ENCODE measurements around the gene CSK. TPM values are rescaled to one million over a fixed set of nuclear protein-coding genes. Genes with fewer than 3 reads are reported as not detected.
A peak's percentile ranks its signal among the peaks of the same experiment; 100 is the strongest.

Gene CSK
- total and polyA plus RNA-seq, 8 donors, result 15.2 to 61.0 (median 24.0) TPM

GRCh38 chr15:74773329-74773728 lies 8.6 kb upstream of the CSK start:
- H3K36me3 ChIP-seq, result no peaks in the 10 kb centered on the region
- H3K27me3 ChIP-seq, result peaks cover 0 to 9% (median 0%) of the 10 kb centered on the region in 3 donors
- no peak for DNase-seq
- H3K27ac ChIP-seq, result peak overlapping the region in 1 of 5 donors; percentile 36
- 63 to 74% (median 70%) methylated on average over 5 of the region's 5 CpGs for WGBS, 5 donors
- TF ChIP-seq POLR2AphosphoS5 (IDR thresholded peaks at IDR 0.05) (no peak), CTCF (IDR thresholded peaks at IDR 0.05) (no peak), EP300 (IDR thresholded peaks at IDR 0.05) (no peak), POLR2A (IDR thresholded peaks at IDR 0.05) (no peak)
- peaks cover 0 to 46% (median 33%) of the 10 kb centered on the region in 4 donors for H3K4me1 ChIP-seq
- H3K9me3 ChIP-seq, result no peaks in the 10 kb centered on the region
- no peak overlapping the region for H3K4me3 ChIP-seq
- intact Hi-C loops (cut with DNase I; ENCODE audit: low total_unique reads), result loop anchor here (5.0 kb wide), 2 partner anchors 64 to 179 kb away; no protein-coding TSS in a partner anchor

GRCh38 chr15:74773731-74774252 lies 8.1 kb upstream of the CSK start:
- intact Hi-C loops (cut with DNase I; ENCODE audit: low total_unique reads), result loop anchor here (5.0 kb wide), 2 partner anchors 64 to 179 kb away; no protein-coding TSS in a partner anchor
- H3K4me1 ChIP-seq, result peaks cover 0 to 50% (median 31%) of the 10 kb centered on the region in 4 donors
- 40 to 60% (median 44%) methylated on average over 5 of the region's 5 CpGs for WGBS, 5 donors

GRCh38 chr15:74775132-74775562 lies 6.7 kb upstream of the CSK start:
- no peak for TF ChIP-seq CTCF (IDR thresholded peaks at IDR 0.05)
- no peak for TF ChIP-seq EP300 (IDR thresholded peaks at IDR 0.05)
- no peak for TF ChIP-seq POLR2AphosphoS5 (IDR thresholded peaks at IDR 0.05)
- no peak for TF ChIP-seq POLR2A (IDR thresholded peaks at IDR 0.05)
- intact Hi-C loops (cut with DNase I; ENCODE audit: low total_unique reads), result no loop called here
- 73 to 91% (median 82%) methylated on average over 5 of the region's 5 CpGs for WGBS, 5 donors
- Histone ChIP-seq H3K36me3 (no peaks in the 10 kb centered on the region), H3K27ac (peak overlapping the region in 1 of 5 donors; percentile 87), H3K27me3 (peaks cover 0 to 7% (median 0%) of the 10 kb centered on the region in 3 donors), H3K4me3 (no peak overlapping the region), H3K9me3 (no peaks in the 10 kb centered on the region), H3K4me1 (peaks cover 9 to 64% (median 37%) of the 10 kb centered on the region in 4 donors)
- no peak for DNase-seq

More at GRCh38 chr15:74773731-74774252, 8.1 kb upstream of the CSK start:
- Histone ChIP-seq H3K27ac (peak overlapping the region in 1 of 5 donors; percentile 36), H3K4me3 (no peak overlapping the region), H3K27me3 (peaks cover 0 to 7% (median 0%) of the 10 kb centered on the region in 3 donors), H3K9me3 (no peaks in the 10 kb centered on the region), H3K36me3 (no peaks in the 10 kb centered on the region)
- peak in 1 of 2 donors; percentile 61 for DNase-seq
- no peak for TF ChIP-seq CTCF (IDR thresholded peaks at IDR 0.05)
- no peak for TF ChIP-seq POLR2AphosphoS5 (IDR thresholded peaks at IDR 0.05)
- no peak for TF ChIP-seq EP300 (IDR thresholded peaks at IDR 0.05)
- no peak for TF ChIP-seq POLR2A (IDR thresholded peaks at IDR 0.05)

- WGBS, 5 donors, result 75 to 93% (median 87%) methylated on average over 4 of the region's 4 CpGs
- H3K27ac ChIP-seq, result peak overlapping the region in 2 of 5 donors; percentile 57 to 87
- intact Hi-C loops (cut with DNase I; ENCODE audit: low total_unique reads), result no loop called here
These were observed 6.0 kb upstream of the CSK start for GRCh38 chr15:74775894-74776293.

More at GRCh38 chr15:74775894-74776293, 6.0 kb upstream of the CSK start:
- Histone ChIP-seq H3K4me3 (no peak overlapping the region), H3K27me3 (no peaks in the 10 kb centered on the region), H3K36me3 (no peaks in the 10 kb centered on the region), H3K9me3 (no peaks in the 10 kb centered on the region), H3K4me1 (peaks cover 17 to 69% (median 43%) of the 10 kb centered on the region in 4 donors)
- TF ChIP-seq EP300 (IDR thresholded peaks at IDR 0.05) (no peak), POLR2A (IDR thresholded peaks at IDR 0.05) (no peak), CTCF (IDR thresholded peaks at IDR 0.05) (no peak), POLR2AphosphoS5 (IDR thresholded peaks at IDR 0.05) (no peak)
- no peak for DNase-seq
